H9 (cell line): ENCODE data around the gene OPA3. TPM values are rescaled to one million over a fixed set of nuclear protein-coding genes. Genes with fewer than 3 reads are reported as not detected.

Experiments used
- DNase-seq: peaks from one replicate; pipeline ENCODE4 v3.0.0-alpha.2; 2017
- H2AFZ ChIP-seq: one replicate; pipeline ENCODE4 v1.6.1; 2013; ENCODE audit warnings: mild to moderate bottlenecking, low read length, control low read depth, moderate library complexity
- H2AK5ac ChIP-seq: 2 replicates; pipeline ENCODE4 v1.6.1; 2013; ENCODE audit warnings: low read length, control low read depth, mixed read lengths; ENCODE audit not compliant: insufficient read length
- H2BK120ac ChIP-seq: one replicate; pipeline ENCODE4 v1.6.1; 2013; ENCODE audit warnings: low read depth, mild to moderate bottlenecking, low read length, control low read depth, inconsistent platforms; ENCODE audit not compliant: poor library complexity, severe bottlenecking
- H2BK12ac ChIP-seq: 2 replicates; pipeline ENCODE4 v1.6.1; 2013; ENCODE audit warnings: low read length, control low read depth, mixed read lengths, low read depth; ENCODE audit not compliant: insufficient read length
- H2BK15ac ChIP-seq: 2 replicates; pipeline ENCODE4 v1.6.1; 2013; ENCODE audit warnings: low read depth, low read length, control low read depth
- H2BK20ac ChIP-seq: one replicate; pipeline ENCODE4 v1.6.1; 2013; ENCODE audit warnings: low read depth, mild to moderate bottlenecking, low read length, control low read depth, inconsistent platforms; ENCODE audit not compliant: poor library complexity, severe bottlenecking
- H2BK5ac ChIP-seq: 2 replicates; pipeline ENCODE4 v1.6.1; 2013; ENCODE audit warnings: low read length, control low read depth, mixed read lengths; ENCODE audit not compliant: insufficient read length
- H3K14ac ChIP-seq: 2 replicates; pipeline ENCODE4 v1.6.1; 2013; ENCODE audit warnings: low read length, control low read depth; ENCODE audit not compliant: insufficient read depth
- H3K18ac ChIP-seq: 2 replicates; pipeline ENCODE4 v1.6.1; 2013; ENCODE audit warnings: low read depth, mild to moderate bottlenecking, mixed read lengths, low read length, control low read depth; ENCODE audit not compliant: insufficient read length
- H3K23ac ChIP-seq: 2 replicates; pipeline ENCODE4 v1.6.1; 2013; ENCODE audit warnings: low read length, control low read depth, mixed read lengths, low read depth; ENCODE audit not compliant: insufficient read length
- H3K23me2 ChIP-seq: 2 replicates; pipeline ENCODE4 v1.6.1; 2013; ENCODE audit warnings: low read depth, mild to moderate bottlenecking, mixed read lengths, low read length, control low read depth; ENCODE audit not compliant: insufficient read length, poor library complexity, severe bottlenecking
- H3K27ac ChIP-seq: 2 replicates; pipeline ENCODE4 v1.5.1; 2013; ENCODE audit warnings: low read length, control low read depth, mixed read lengths, low read depth; ENCODE audit not compliant: insufficient read length
- H3K27me3 ChIP-seq: 2 replicates; pipeline ENCODE4 v1.6.1; 2013; ENCODE audit warnings: low read length, control low read depth, inconsistent platforms; ENCODE audit not compliant: insufficient read depth
- H3K4ac ChIP-seq: 2 replicates; pipeline ENCODE4 v1.6.1; 2013; ENCODE audit warnings: low read depth, mild to moderate bottlenecking, control low read depth, inconsistent platforms, low read length, moderate library complexity
- H3K4me1 ChIP-seq: 2 replicates; pipeline ENCODE4 v1.6.1; 2013; ENCODE audit warnings: low read length, control low read depth, inconsistent platforms; ENCODE audit not compliant: insufficient read depth
- H3K4me2 ChIP-seq: 2 replicates; pipeline ENCODE4 v1.6.1; 2013; ENCODE audit warnings: low read length, control low read depth, mixed read lengths; ENCODE audit not compliant: insufficient read length, insufficient read depth
- H3K56ac ChIP-seq: 2 replicates; pipeline ENCODE4 v1.6.1; 2013; ENCODE audit warnings: low read depth, mild to moderate bottlenecking, mixed read lengths, low read length, control low read depth; ENCODE audit not compliant: insufficient read length
- H3K79me1 ChIP-seq: 2 replicates; pipeline ENCODE4 v1.6.1; 2013; ENCODE audit warnings: low read depth, mild to moderate bottlenecking, moderate library complexity, low read length, control low read depth, inconsistent platforms; ENCODE audit not compliant: insufficient read depth, poor library complexity, severe bottlenecking
- H3K79me2 ChIP-seq: 2 replicates; pipeline ENCODE4 v1.6.1; 2013; ENCODE audit warnings: low read length, control low read depth, inconsistent platforms; ENCODE audit not compliant: insufficient read depth
- H3K9ac ChIP-seq: 2 replicates; pipeline ENCODE4 v1.6.1; 2013; ENCODE audit warnings: low read length, control low read depth, mixed read lengths; ENCODE audit not compliant: insufficient read length; ENCODE audit errors: extremely low read depth
- H3K9me3 ChIP-seq: one replicate; pipeline ENCODE4 v1.6.1; 2013; ENCODE audit warnings: low read depth, low read length, inconsistent platforms; ENCODE audit not compliant: control insufficient read depth
- H3T11ph ChIP-seq: one replicate; pipeline ENCODE4 v1.6.1; 2013; ENCODE audit warnings: mild to moderate bottlenecking, low read length, control low read depth, inconsistent platforms
- H4K20me1 ChIP-seq: one replicate; pipeline ENCODE4 v1.6.1; 2013; ENCODE audit not compliant: control insufficient read depth, insufficient read length, insufficient read depth
- H4K5ac ChIP-seq: 2 replicates; pipeline ENCODE4 v1.6.1; 2013; ENCODE audit warnings: low read depth, mild to moderate bottlenecking, mixed read lengths, low read length, control low read depth; ENCODE audit not compliant: insufficient read length
- H4K8ac ChIP-seq: replicated peaks from 2 replicates; pipeline ENCODE4 v1.6.1; 2013; ENCODE audit warnings: low read length, control low read depth, mixed read lengths, low read depth; ENCODE audit not compliant: insufficient read length
- H4K91ac ChIP-seq: 2 replicates; pipeline ENCODE4 v1.6.1; 2013; ENCODE audit warnings: low read depth, mild to moderate bottlenecking, moderate library complexity, mixed read lengths, low read length, control low read depth; ENCODE audit not compliant: insufficient read length
- H3K27ac Mint-ChIP-seq, 3 experiments: 2 replicates in 2 of 3; 3 replicates in 1 of 3; pipeline ENCODE4 v1.8.0; 2020 to 2021; ENCODE audit warnings: mixed read lengths in 3 of 3, mild to moderate bottlenecking in 1 of 3, moderate library complexity in 1 of 3
- H3K27me3 Mint-ChIP-seq: 2 replicates; pipeline ENCODE4 v1.8.0; 2021; ENCODE audit warnings: low read depth, mild to moderate bottlenecking, moderate library complexity, mixed read lengths
- H3K36me3 Mint-ChIP-seq, 3 experiments: 2 replicates in 2 of 3; 3 replicates in 1 of 3; pipeline ENCODE4 v1.8.0; 2020 to 2021; ENCODE audit warnings: low read depth in 3 of 3, mixed read lengths in 3 of 3; ENCODE audit not compliant: insufficient read depth in 1 of 3
- H3K4me1 Mint-ChIP-seq, 2 experiments: 2 replicates each; pipeline ENCODE4 v1.8.0; 2020; ENCODE audit warnings: mixed read lengths in 2 of 2
- H3K4me3 Mint-ChIP-seq, 2 experiments: 2 replicates in 1 of 2; 3 replicates in 1 of 2; pipeline ENCODE4 v1.8.0; 2020 to 2021; ENCODE audit warnings: mild to moderate bottlenecking in 2 of 2, mixed read lengths in 2 of 2, moderate library complexity in 1 of 2
- H3K9me3 Mint-ChIP-seq, 2 experiments: 2 replicates in 1 of 2; 3 replicates in 1 of 2; pipeline ENCODE4 v1.8.0; 2020; ENCODE audit warnings: mild to moderate bottlenecking in 2 of 2, mixed read lengths in 2 of 2, moderate library complexity in 1 of 2
- WGBS: extraction: QIAGEN DNeasy Blood & Tissue Kit; methylation state at CpG from one replicate; pipeline ENCODE4 v1.1.7; 2013; ENCODE audit warnings: missing lambda C conversion rate, low lambda C conversion rate, mixed read lengths; ENCODE audit not compliant: insufficient read length; ENCODE audit errors: extremely low coverage; 5-methylcytosine and 5-hydroxymethylcytosine counted together
- total RNA-seq: library from RNA; stranded (reverse); gene quantifications from 2 replicates; pipeline ENCODE4 v1.2.1, GENCODE V29; 2021
- TF ChIP-seq, protein P1 (sequence below): fragments of 200-600 bp; sonication (generic); conservative IDR thresholded peaks from 3 replicates; pipeline ENCODE4 v1.8.0; 2021; ENCODE audit warnings: antibody characterized with exemption, mild to moderate bottlenecking

Gene OPA3
- total RNA-seq, 1 experiment from 2014 or later = 13.0 TPM

DNA sequence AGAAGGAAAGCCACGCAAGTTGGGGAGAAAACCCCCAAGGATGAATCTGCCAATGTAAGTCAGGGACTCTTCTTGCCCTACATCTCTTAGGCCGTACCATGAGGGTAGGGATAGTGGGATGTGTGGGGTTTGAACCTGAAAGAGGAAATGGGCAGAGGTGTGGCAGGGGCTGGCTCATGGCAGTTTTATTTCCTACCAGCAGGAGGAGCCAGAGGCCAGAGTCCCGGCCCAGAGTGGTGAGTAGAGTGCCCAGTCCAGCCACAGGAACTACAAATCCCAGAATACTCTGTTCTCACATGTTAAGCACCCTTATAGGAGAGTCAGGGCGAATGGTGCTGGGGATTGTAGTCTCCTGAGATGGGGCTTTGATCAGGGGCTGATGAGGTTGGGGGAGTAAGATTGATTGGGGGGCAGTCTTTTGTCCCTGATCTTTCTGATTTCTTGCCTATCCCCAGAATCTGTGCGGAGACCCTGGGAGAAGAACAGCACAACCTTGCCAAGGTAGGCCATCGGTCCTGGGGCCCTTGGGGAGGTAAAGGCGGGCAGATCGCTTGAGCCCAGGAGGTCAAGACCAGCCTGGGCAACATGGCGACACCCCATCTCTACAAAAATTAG, 60.9 kb downstream of the OPA3 start:
- Histone ChIP-seq H3K56ac (no peak overlapping the region), H3K18ac (no peak overlapping the region), H2BK5ac (no peak overlapping the region), H2BK120ac (no peak overlapping the region), H3T11ph (no peak overlapping the region), H3K9me3 (no peaks in the 10 kb centered on the region), H2AK5ac (no peak overlapping the region), H4K8ac (no peak overlapping the region), H3K79me1 (no peaks in the 10 kb centered on the region), H2BK12ac (no peak overlapping the region), H3K27ac (no peak overlapping the region), H3K79me2 (0 out of 2 replicates have a peak, but pooled peaks cover 2% of the 10 kb centered on the region), H3K9ac (no peak overlapping the region), H2AFZ (no peak overlapping the region), H3K27me3 (no peaks in the 10 kb centered on the region), H4K91ac (no peak overlapping the region), H3K23me2 (peaks cover 10% of the 10 kb centered on the region), H3K4me2 (no peak overlapping the region), H3K14ac (no peak overlapping the region), H2BK15ac (no peak overlapping the region), H4K20me1 (no peaks in the 10 kb centered on the region), H3K4me1 (no peaks in the 10 kb centered on the region), H3K4ac (no peak overlapping the region), H2BK20ac (no peak overlapping the region), H4K5ac (no peak overlapping the region), H3K23ac (no peak overlapping the region)
- H3K9me3 Mint-ChIP-seq = no peaks in the 10 kb centered on the region
- peaks cover 30 to 69% (median 47%) of the 10 kb centered on the region in 3 experiments for H3K36me3 Mint-ChIP-seq
- H3K27ac Mint-ChIP-seq = peak overlapping the region; percentile 82 to 86 (median 83); a peak in 4 of 7 replicates
- TF ChIP-seq, protein P1, sequence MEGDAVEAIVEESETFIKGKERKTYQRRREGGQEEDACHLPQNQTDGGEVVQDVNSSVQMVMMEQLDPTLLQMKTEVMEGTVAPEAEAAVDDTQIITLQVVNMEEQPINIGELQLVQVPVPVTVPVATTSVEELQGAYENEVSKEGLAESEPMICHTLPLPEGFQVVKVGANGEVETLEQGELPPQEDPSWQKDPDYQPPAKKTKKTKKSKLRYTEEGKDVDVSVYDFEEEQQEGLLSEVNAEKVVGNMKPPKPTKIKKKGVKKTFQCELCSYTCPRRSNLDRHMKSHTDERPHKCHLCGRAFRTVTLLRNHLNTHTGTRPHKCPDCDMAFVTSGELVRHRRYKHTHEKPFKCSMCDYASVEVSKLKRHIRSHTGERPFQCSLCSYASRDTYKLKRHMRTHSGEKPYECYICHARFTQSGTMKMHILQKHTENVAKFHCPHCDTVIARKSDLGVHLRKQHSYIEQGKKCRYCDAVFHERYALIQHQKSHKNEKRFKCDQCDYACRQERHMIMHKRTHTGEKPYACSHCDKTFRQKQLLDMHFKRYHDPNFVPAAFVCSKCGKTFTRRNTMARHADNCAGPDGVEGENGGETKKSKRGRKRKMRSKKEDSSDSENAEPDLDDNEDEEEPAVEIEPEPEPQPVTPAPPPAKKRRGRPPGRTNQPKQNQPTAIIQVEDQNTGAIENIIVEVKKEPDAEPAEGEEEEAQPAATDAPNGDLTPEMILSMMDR = peak; percentile 90
- H3K27me3 Mint-ChIP-seq = peaks cover under 1% of the 10 kb centered on the region; the same call in 1 of the 2 replicates
- H3K4me3 Mint-ChIP-seq = peak overlapping the region in 1 of 2 experiments; percentile 57; a peak in 1 of 5 replicates
- WGBS = no CpG with 5 or more reads among the region's 9 CpGs
- peaks cover 16 to 21% of the 10 kb centered on the region in 2 experiments for H3K4me1 Mint-ChIP-seq
- DNase-seq = peak; percentile 92
